ENCODE results near the gene WNK1. TPM values are rescaled to one million over a fixed set of nuclear protein-coding genes. Genes with fewer than 3 reads are reported as not detected.

The WNK1 gene
- total and polyA plus RNA-seq, 2 of the 8 experiments (the other 6 are each of a cell fraction or from before 2014, with no cell fraction given), result 88.2 to 157 TPM

DNA sequence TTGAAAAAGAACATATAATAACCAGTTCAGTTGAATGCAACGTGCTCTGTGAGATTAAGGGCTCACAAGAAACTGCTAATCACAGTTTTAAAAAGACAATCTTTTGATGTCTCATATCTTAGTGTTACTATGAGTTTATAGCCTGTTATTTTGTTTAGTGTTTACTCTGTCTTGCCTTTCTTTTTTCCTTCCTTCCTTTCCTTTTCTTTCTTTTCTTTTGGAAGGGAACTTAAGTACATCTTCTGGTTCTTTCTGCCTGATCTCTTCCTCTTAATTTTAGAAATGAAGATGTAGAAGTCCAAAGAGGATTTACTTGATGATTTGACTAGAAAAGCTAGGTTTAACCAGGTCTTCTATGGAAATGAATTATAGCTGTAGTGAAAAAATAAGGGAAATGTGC is 38.2 kb downstream of the WNK1 start:
- CTCF ChIA-PET (ENCODE audit: partially characterized antibody), result interaction anchor here (0.6 kb wide), 1 partner anchor 90 kb away, joined by 3 read pairs; no protein-coding TSS in a partner anchor
- H3K4me1 ChIP-seq (replicated peaks in 1 of 4; ENCODE audit: control insufficient read depth in 3 of 4, insufficient read depth in 4 of 4, low read length in 3 of 4), result no peaks in the 10 kb centered on the region; a peak in 1 of 7 replicates
- peaks cover 0 to 11% of the 10 kb centered on the region in 2 experiments for H4K20me1 ChIP-seq (replicated peaks in 1 of 2; ENCODE audit: control insufficient read depth in 1 of 2, insufficient read depth in 2 of 2, low read length in 2 of 2)
- no peaks in the 10 kb centered on the region for H3K9me3 ChIP-seq (ENCODE audit: insufficient read depth in 2 of 2, low read depth in 1 of 2, low read length in 1 of 2)
- no peak overlapping the region for H3K14ac ChIP-seq (ENCODE audit: insufficient read length)
- no peak overlapping the region for H3K18ac ChIP-seq (ENCODE audit: extremely low read depth, low read length)
- no peaks in the 10 kb centered on the region for H3K27me3 ChIP-seq (replicated peaks in 1 of 4; ENCODE audit: control insufficient read depth in 3 of 4, extremely low read depth in 1 of 4, insufficient read depth in 3 of 4, low read length in 3 of 4)
- no peak overlapping the region for H2AK5ac ChIP-seq (ENCODE audit: low read depth, low read length)
- no peak overlapping the region for H3K9ac ChIP-seq (replicated peaks in 1 of 4; ENCODE audit: extremely low read depth in 1 of 4, low read depth in 3 of 4, low read length in 3 of 4)
- H2BK12ac ChIP-seq (ENCODE audit: low read depth, low read length), result no peak overlapping the region
- no peaks in the 10 kb centered on the region; the same call in 1 of the 2 replicates for H3K23me2 ChIP-seq (ENCODE audit: low read depth, low read length)
- H3K36me3 ChIP-seq (ENCODE audit: control insufficient read depth in 2 of 4, insufficient read depth in 4 of 4, low read length in 3 of 4), result no peaks in the 10 kb centered on the region
- H2AFZ ChIP-seq (ENCODE audit: low read length), result no peak overlapping the region
- H2BK15ac ChIP-seq (ENCODE audit: low read length), result no peak overlapping the region
- FAIRE-seq (no peak), DNase-seq (ENCODE audit: low read depth in 1 of 2, low spot score in 2 of 2) (no peak)
- H2BK20ac ChIP-seq (ENCODE audit: low read length), result no peak overlapping the region
- no peak overlapping the region for H4K8ac ChIP-seq (ENCODE audit: extremely low read depth, insufficient read depth, low read length)
- no peak overlapping the region for H2BK120ac ChIP-seq (replicated peaks; ENCODE audit: low read depth, low read length)
- no peak overlapping the region for H3K56ac ChIP-seq (replicated peaks; ENCODE audit: insufficient read length, low read depth, low read length)
- H4K5ac ChIP-seq (ENCODE audit: insufficient read length, low read depth, low read length), result no peak overlapping the region
- no peak overlapping the region for H3K4ac ChIP-seq (replicated peaks; ENCODE audit: insufficient read length, low read depth, low read length)
- no peak overlapping the region for H3K4me2 ChIP-seq (ENCODE audit: insufficient read depth in 1 of 2, low read depth in 2 of 2, low read length in 2 of 2)
- H2BK5ac ChIP-seq (ENCODE audit: low read depth, low read length), result no peak overlapping the region
- peaks cover 9 to 96% of the 10 kb centered on the region in 2 experiments for H3K79me2 ChIP-seq (ENCODE audit: control insufficient read depth in 1 of 2, insufficient read depth in 2 of 2, low read length in 2 of 2)
- POLR2A ChIA-PET (ENCODE audit: partially characterized antibody), result no interaction called here
- no peak overlapping the region for H4K91ac ChIP-seq (replicated peaks; ENCODE audit: insufficient read length, low read length)
- H3K27ac ChIP-seq (ENCODE audit: low read depth, low read length), result no peak overlapping the region
- peaks cover 5% of the 10 kb centered on the region for H3K79me1 ChIP-seq (ENCODE audit: low read depth, low read length)
- H3K23ac ChIP-seq (ENCODE audit: insufficient read length), result no peak overlapping the region
- 93% methylated on average over 1 of the region's 1 CpG; no CpG with 5 or more reads in 1 of the 2 experiments for WGBS, 2 experiments (ENCODE audit: extremely low coverage in 1 of 2, insufficient coverage in 1 of 2, insufficient read length in 1 of 2, insufficient replicate concordance in 2 of 2, low coverage in 1 of 2, low lambda C conversion rate in 2 of 2, missing lambda C conversion rate in 1 of 2)
- H3K4me3 ChIP-seq (ENCODE audit: extremely low read depth in 1 of 4, insufficient read depth in 2 of 4, low read depth in 3 of 4, low read length in 4 of 4), result no peak overlapping the region
- TF ChIP-seq NRF1 (IDR thresholded peaks at IDR 0.05; ENCODE audit: low read depth, low read length), result no peak

Data from H1 (cell line).